Hematopoietic multipotent progenitor cell treated with erythropoietin and hydrocortisone succinate and interleukin-3 and kit ligand, for 4 days (in vitro differentiated cells): ENCODE measurements around the gene THOC5.
A peak's percentile ranks its signal among the peaks of the same experiment; 100 is the strongest.

Source experiments
- DNase-seq: peaks from one replicate; pipeline ENCODE4 v3.0.0-alpha.2; 2015

Gene THOC5

DNA sequence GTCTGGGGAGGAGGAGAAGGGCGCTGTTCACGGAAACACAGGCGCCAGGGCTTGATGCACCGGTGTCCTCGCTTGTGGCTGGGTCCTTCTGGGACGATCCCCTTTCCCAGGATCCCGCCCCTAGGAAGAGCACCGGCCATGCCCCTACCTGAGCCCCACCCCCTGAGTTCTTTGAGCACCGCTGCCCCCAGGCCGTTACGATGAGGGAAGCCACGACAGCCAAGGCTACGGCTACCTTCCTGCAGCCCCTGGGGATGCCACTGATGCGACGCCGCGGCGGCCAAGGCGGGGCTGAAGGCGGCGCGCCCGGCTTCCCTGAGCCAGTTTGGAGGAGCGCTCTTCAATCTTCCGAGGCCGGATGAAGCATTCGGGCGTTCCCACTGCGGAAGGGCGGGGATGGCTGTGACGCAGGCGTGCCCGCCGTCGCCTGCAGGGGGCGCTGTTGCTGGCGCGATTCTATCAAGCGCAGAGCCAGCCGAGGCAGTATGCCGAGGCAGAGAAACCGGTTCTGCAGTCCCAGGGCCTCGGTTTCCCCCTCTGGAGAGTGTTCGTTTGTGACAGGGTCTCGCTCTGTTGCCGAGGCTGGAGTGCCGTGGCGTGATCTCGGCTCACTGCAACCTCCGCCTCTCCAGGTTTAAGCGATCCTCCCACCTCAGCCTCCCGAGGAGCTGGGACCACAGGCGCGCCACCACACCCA, 83.2 kb downstream of the THOC5 start:
- peak; percentile 83 for DNase-seq

DNA sequence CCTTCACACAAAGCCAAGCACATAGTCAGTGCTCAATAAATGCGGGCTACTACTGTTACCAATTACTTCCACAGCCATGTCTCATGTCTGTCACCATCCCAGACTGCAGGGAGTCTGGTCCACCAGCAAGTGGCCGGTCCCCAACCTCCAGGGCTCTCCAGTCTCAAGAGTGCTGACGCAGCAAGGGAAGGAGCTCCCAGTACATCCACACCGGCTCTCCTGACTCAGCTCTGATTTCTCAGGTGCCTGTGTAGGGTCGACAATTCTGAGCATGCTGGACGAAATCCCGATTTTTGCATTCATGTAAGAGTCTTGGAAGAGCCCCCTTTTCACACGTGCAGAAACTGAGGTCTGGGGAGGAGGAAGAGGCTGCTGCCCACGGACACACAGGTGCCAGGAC, 83.8 kb downstream of the THOC5 start:
- DNase-seq: no peak

DNA sequence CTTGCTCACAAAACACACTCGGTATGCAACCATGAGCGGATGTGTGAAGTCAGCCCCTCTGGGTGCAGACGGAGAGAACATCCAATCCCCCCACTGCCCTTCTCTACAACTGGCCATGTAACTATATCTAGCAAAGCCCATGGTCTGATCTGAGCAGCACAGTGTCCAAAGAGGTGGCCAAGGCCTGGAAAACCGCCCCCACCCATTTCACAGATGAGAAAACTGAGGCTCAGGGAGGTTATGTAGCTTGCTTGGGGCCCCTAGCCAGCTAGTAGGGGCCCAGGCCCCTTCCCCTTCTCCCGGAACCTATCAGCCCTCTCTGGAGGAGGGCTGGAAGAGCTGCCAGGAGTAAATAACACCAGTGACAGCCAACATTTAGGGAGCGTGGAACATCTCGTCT, 89.0 kb downstream of the THOC5 start:
- no peak for DNase-seq

DNA sequence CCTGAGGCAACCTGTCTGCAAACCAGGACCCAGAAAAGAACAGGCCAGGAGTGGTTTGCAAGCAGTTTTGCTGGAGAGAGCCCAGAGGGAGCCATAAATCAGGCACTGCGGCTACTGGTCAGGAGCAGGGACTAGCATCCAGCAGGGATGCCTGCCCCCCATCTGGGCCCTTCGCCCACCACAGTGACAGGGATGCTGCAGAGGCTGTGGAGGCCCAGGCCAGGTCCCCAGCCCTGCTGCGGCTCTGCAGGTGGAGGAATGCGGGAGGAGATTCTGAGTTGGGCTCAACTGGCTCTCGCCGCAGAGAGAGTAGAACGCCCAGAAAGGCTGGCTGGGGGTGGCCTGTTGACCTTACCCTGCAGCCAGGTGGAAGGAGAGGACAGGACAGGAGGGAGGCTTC, 89.9 kb downstream of the THOC5 start:
- DNase-seq: no peak

DNA sequence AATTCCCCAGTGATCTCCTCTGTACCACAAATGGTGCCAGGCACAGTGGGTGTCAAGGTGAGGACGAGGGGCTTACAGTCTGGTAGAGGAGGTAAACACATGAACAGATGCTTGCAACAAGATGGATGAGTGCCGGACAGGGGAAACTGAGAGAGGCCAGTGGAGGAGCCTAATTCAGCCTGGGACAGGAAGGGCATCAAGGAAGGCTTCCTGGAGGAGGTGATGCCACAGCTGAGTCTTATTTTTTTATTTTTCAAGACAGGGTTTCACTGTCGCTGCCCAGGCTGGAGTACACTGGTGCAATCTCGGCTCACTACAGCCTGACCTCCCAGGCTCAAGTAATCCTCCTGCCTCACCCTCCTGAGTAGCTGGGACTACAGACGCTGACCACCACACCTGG, 92.3 kb downstream of the THOC5 start:
- no peak for DNase-seq

- DNase-seq: no peak
Observed at GRCh38 chr22:29459773-29460172, 93.8 kb downstream of the THOC5 start.

- no peak for DNase-seq
Observed at GRCh38 chr22:29458551-29458950, 95.0 kb downstream of the THOC5 start.

DNA sequence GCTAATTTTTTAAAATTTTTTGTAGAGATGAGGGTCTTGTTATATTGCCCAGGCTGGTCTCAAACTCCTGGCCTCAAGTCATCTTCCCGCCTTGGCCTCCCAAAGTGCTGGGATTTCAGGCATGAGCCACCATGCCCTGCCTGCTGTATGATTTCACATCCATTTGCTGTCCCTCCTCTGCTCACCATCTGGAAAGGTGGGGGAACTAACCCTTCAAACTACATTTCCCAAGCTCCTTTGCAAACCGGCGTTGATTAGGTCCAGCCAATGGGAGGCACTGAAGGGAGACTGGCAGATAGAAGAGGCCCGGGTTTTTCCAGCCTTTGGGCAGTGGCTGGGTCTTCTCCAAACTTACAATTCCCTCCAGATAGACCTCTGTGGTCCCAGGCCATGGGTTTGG, 95.8 kb downstream of the THOC5 start:
- DNase-seq: peak; percentile 73

- DNase-seq: no peak
Observed at GRCh38 chr22:29456211-29456671, 97.3 kb downstream of the THOC5 start.
